ENCODE data around the gene MBNL1. TPM values are rescaled to one million over a fixed set of nuclear protein-coding genes. Genes with fewer than 3 reads are reported as not detected.

MBNL1 gene
- total and polyA plus RNA-seq, 2 of the 13 experiments (the other 11 are each of a cell fraction or from before 2014, with no cell fraction given) = 27.1 to 55.4 TPM

DNA sequence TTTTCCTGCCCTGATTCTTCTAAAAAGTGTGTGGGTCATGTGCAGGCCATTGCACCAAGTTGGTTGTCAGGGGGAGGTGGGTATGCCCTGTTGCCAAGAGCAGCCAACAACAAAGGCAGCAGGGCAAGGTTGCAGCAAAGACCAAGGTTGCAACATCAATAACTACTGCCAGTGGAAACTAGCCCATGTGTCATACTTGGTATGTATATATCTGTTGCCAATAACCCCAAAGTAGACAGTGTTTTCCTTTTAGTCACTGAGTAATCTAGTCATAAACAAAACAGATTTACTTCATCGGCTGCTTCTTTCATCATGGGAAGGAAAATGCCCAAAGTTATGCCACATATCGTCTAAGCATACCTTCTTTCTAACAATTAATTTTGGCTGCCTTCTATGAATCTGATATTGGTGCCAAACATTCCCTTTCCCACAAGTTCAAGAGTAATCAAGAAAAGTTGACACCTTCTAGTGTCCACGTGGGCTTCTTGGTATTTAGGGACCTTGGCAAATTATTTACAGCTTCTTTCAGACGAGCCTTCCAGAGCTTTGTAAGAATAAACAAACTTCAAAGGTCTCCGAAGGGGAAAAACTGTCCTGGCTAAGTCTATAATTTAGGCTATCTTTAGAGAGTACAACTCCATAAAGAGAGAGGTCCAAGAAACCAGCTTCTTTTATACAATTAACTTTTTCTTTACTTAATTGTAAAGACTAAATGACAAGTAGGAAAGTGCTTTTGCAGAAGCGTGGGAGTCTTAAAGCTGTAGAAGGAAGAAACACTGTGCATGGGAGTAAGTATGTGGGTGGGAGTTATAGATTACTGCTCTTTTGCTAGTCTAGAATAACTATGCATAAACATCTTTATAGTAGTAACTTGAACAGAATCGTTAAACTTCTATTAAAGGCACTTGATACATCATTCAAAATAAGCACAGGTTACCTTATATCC is 10.0 kb upstream of the MBNL1 start (continued):
- TF ChIP-seq, protein P1, sequence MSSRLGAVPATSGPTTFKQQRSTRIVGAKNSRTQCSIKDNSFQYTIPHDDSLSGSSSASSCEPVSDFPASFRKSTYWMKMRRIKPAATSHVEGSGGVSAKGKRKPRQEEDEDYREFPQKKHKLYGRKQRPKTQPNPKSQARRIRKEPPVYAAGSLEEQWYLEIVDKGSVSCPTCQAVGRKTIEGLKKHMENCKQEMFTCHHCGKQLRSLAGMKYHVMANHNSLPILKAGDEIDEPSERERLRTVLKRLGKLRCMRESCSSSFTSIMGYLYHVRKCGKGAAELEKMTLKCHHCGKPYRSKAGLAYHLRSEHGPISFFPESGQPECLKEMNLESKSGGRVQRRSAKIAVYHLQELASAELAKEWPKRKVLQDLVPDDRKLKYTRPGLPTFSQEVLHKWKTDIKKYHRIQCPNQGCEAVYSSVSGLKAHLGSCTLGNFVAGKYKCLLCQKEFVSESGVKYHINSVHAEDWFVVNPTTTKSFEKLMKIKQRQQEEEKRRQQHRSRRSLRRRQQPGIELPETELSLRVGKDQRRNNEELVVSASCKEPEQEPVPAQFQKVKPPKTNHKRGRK (CRISPR knock-in tag; IDR thresholded peaks at IDR 0.05) = no peak
- TF ChIP-seq RARA (CRISPR knock-in tag; IDR thresholded peaks at IDR 0.05) (peak; percentile 81), BATF2 (CRISPR knock-in tag; IDR thresholded peaks at IDR 0.05) (no peak), ZNF362 (CRISPR knock-in tag; IDR thresholded peaks at IDR 0.05; ENCODE audit: borderline replicate concordance) (no peak; the same call in 1 of the 2 replicates), NKX3-1 (CRISPR knock-in tag; IDR thresholded peaks at IDR 0.05) (no peak), AHDC1 (CRISPR knock-in tag; IDR thresholded peaks at IDR 0.05; ENCODE audit: borderline replicate concordance) (peak; percentile 67; the same call in 1 of the 2 replicates), RBM39 (IDR thresholded peaks at IDR 0.05; ENCODE audit: low read depth, low read length, poor library complexity, severe bottlenecking) (no peak), SIN3A (IDR thresholded peaks at IDR 0.05; ENCODE audit: borderline replicate concordance, low read depth, low read length) (no peak), YEATS4 (CRISPR knock-in tag; IDR thresholded peaks at IDR 0.05; ENCODE audit: borderline replicate concordance) (no peak), MZF1 (CRISPR knock-in tag; IDR thresholded peaks at IDR 0.05; ENCODE audit: borderline replicate concordance) (no peak), CHD4 (IDR thresholded peaks at IDR 0.05; ENCODE audit: borderline replicate concordance, low read length) (no peak), ZNF768 (CRISPR knock-in tag; IDR thresholded peaks at IDR 0.05) (no peak)
- TF ChIP-seq, protein P2, sequence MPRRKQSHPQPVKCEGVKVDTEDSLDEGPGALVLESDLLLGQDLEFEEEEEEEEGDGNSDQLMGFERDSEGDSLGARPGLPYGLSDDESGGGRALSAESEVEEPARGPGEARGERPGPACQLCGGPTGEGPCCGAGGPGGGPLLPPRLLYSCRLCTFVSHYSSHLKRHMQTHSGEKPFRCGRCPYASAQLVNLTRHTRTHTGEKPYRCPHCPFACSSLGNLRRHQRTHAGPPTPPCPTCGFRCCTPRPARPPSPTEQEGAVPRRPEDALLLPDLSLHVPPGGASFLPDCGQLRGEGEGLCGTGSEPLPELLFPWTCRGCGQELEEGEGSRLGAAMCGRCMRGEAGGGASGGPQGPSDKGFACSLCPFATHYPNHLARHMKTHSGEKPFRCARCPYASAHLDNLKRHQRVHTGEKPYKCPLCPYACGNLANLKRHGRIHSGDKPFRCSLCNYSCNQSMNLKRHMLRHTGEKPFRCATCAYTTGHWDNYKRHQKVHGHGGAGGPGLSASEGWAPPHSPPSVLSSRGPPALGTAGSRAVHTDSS (CRISPR knock-in tag; conservative IDR thresholded peaks at IDR 0.05) = no peak
- TF ChIP-seq, protein P3, sequence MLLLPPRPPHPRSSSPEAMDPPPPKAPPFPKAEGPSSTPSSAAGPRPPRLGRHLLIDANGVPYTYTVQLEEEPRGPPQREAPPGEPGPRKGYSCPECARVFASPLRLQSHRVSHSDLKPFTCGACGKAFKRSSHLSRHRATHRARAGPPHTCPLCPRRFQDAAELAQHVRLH (CRISPR knock-in tag; IDR thresholded peaks at IDR 0.05; ENCODE audit: borderline replicate concordance, low read depth) = no peak
